ENCODE data around the gene MARCHF4. TPM values are rescaled to one million over a fixed set of nuclear protein-coding genes. Genes with fewer than 3 reads are reported as not detected.
A peak's percentile ranks its signal among the peaks of the same experiment; 100 is the strongest.

Gene MARCHF4
- total RNA-seq, 4 donors from 2014 or later: not detected

- no peak for DNase-seq (ENCODE audit: low spot score)
- TF ChIP-seq CTCF (IDR thresholded peaks at IDR 0.05): no peak
- ATAC-seq (ENCODE audit: low FRiP score): no peak
These were observed 41.6 kb upstream of the MARCHF4 start for GRCh38 chr2:216413882-216414281.

GRCh38 chr2:216412022-216412999, 40.0 kb upstream of the MARCHF4 start, which contains the start of gene SMARCAL1:
SMARCAL1 (plus strand) TSS chr2:216412484; CDS start chr2:216414705, 2,221 bp downstream.
- ATAC-seq (ENCODE audit: low FRiP score): peak; percentile 98
- peak; percentile 98 for DNase-seq (ENCODE audit: low spot score)
- no peak for TF ChIP-seq CTCF (IDR thresholded peaks at IDR 0.05)

- DNase-seq (ENCODE audit: low spot score) (no peak), ATAC-seq (ENCODE audit: low FRiP score) (no peak)
- TF ChIP-seq CTCF (IDR thresholded peaks at IDR 0.05): no peak
These were observed 38.3 kb upstream of the MARCHF4 start for GRCh38 chr2:216410550-216410949.

GRCh38 chr2:216408426-216409290, 36.4 kb upstream of the MARCHF4 start:
- no peak for TF ChIP-seq CTCF (IDR thresholded peaks at IDR 0.05)
- ATAC-seq (ENCODE audit: low FRiP score): no peak
- DNase-seq (ENCODE audit: low spot score): no peak

- no peak for TF ChIP-seq CTCF (IDR thresholded peaks at IDR 0.05)
- ATAC-seq (ENCODE audit: low FRiP score) (no peak), DNase-seq (ENCODE audit: low spot score) (no peak)
These were observed 34.5 kb upstream of the MARCHF4 start for GRCh38 chr2:216406826-216407225.

GRCh38 chr2:216405588-216405987, 33.3 kb upstream of the MARCHF4 start:
- DNase-seq (ENCODE audit: low spot score) (no peak), ATAC-seq (ENCODE audit: low FRiP score) (no peak)
- no peak for TF ChIP-seq CTCF (IDR thresholded peaks at IDR 0.05)
